ENCODE results near the gene ZNF556. TPM values are rescaled to one million over a fixed set of nuclear protein-coding genes. Genes with fewer than 3 reads are reported as not detected.

The ZNF556 gene
- total and polyA plus RNA-seq, 2 donors from 2014 or later = 0.56 to 0.76 TPM

DNA sequence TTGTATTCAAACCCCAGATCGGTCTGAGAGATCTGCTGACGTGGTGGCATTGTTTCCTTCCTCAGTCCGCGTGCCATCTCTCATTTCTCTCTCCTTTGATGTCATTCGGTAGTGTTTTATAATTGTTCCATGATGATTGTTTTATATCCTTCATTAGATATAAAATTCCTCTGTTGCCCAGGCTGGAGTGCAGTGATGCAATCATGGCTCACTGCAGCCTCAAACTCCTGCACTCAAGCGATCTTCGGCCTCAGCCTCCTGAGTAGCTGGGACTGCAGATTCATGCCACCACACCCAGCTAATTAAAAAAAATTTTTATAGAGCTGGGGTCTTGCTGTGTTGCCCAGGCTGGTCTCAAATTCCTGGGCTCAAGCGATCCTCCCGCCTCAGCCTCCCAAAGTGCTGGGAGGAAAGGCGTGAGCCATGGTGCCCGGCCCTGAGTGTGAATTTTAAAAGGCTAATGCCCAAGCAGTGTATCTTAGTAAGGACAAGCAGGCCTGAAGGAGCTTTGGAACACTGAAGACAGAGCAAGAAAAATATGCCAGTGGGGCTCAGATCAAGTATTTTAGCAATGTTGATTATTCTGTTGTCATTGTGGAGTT, 38.9 kb downstream of the ZNF556 start:
- intact Hi-C loops (cut with DNase I) = no loop called here
- no peak for TF ChIP-seq CTCF (IDR thresholded peaks at IDR 0.05; ENCODE audit: borderline replicate concordance, extremely low read depth, insufficient read depth)
- H3K4me1 ChIP-seq (ENCODE audit: control insufficient read depth in 2 of 3, insufficient read depth in 2 of 3, low read depth in 1 of 3, low read length in 3 of 3) = peaks cover 0 to 2% (median 0%) of the 10 kb centered on the region in 3 donors
- H3K27me3 ChIP-seq (ENCODE audit: control insufficient read depth, insufficient read depth, low read length) = no peaks in the 10 kb centered on the region
- DNase-seq (no peak), FAIRE-seq (no peak)
- no peak overlapping the region for H3K9ac ChIP-seq (ENCODE audit: low read length in 3 of 3)
- no peaks in the 10 kb centered on the region for H3K9me3 ChIP-seq (ENCODE audit: control insufficient read depth in 2 of 3, insufficient read depth in 1 of 3, low read length in 3 of 3)
- no peak overlapping the region for H3K4me3 ChIP-seq (ENCODE audit: low read length in 3 of 3)
- no peaks in the 10 kb centered on the region for H3K36me3 ChIP-seq (ENCODE audit: control insufficient read depth in 2 of 3, insufficient read depth in 3 of 3, low read length in 3 of 3)
- H3K27ac ChIP-seq (ENCODE audit: low read depth in 2 of 2, low read length in 2 of 2) = no peak overlapping the region

DNA sequence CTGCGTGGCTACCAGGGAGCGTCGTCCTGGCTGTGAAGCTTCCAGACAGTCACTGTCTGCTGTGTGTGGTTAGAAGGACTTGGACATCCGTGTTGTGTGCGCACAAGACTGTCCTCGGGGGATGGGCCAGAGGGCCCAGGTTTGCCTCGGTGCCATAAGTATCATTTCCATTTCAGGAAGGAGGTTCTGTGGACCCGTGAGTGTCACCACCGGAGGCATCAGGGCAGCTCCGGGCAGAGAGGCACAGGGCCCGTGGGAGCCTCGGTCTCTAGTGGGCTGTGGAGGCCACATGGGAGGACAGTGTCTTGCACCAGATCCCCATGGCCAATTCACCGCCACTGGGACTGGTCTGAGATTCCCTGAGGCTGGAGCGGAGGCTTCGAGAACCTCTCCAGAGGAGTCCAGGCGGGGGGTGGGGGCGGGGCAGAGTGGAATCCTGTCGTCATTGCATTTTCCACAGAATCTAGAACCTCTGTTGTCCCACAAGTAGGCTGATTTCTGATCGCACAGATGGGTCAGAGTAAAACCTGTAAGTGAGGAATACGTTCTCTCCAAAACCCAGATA, 39.6 kb downstream of the ZNF556 start:
- Histone ChIP-seq H3K36me3 (ENCODE audit: control insufficient read depth in 2 of 3, insufficient read depth in 3 of 3, low read length in 3 of 3) (no peaks in the 10 kb centered on the region), H3K27me3 (ENCODE audit: control insufficient read depth, insufficient read depth, low read length) (no peaks in the 10 kb centered on the region), H3K9ac (ENCODE audit: low read length in 3 of 3) (no peak overlapping the region), H3K9me3 (ENCODE audit: control insufficient read depth in 2 of 3, insufficient read depth in 1 of 3, low read length in 3 of 3) (no peaks in the 10 kb centered on the region), H3K27ac (ENCODE audit: low read depth in 2 of 2, low read length in 2 of 2) (no peak overlapping the region), H3K4me3 (ENCODE audit: low read length in 3 of 3) (no peak overlapping the region), H3K4me1 (ENCODE audit: control insufficient read depth in 2 of 3, insufficient read depth in 2 of 3, low read depth in 1 of 3, low read length in 3 of 3) (peaks cover 0 to 2% (median 0%) of the 10 kb centered on the region in 3 donors)
- DNase-seq (no peak), FAIRE-seq (no peak)
- no peak for TF ChIP-seq CTCF (IDR thresholded peaks at IDR 0.05; ENCODE audit: borderline replicate concordance, extremely low read depth, insufficient read depth)
- intact Hi-C loops (cut with DNase I) = no loop called here

DNA sequence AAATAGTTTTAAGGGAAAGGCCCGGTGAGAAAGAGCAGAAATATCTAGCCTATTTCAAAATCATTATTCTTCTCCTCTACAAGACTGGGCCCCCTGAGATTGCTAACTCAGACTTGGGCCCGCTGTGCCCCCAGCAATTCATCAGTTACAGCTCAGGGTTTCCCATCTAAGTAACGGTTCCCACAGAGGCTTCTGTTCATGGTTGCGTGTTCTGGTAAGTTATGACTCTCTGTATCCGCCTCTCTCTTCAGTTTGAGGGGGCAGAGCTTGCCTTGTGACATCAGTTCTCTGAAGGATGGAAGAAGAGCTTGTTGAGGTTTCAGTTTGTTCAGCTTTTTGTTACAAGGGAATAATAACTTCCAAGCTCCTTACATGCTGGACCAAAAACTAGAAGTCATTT, 45.2 kb downstream of the ZNF556 start:
- H3K9me3 ChIP-seq (ENCODE audit: control insufficient read depth in 2 of 3, insufficient read depth in 1 of 3, low read length in 3 of 3) = peaks cover 0 to 7% (median 4%) of the 10 kb centered on the region in 3 donors
- no peak for DNase-seq
- no peak for TF ChIP-seq CTCF (IDR thresholded peaks at IDR 0.05; ENCODE audit: borderline replicate concordance, extremely low read depth, insufficient read depth)
- H3K36me3 ChIP-seq (ENCODE audit: control insufficient read depth in 2 of 3, insufficient read depth in 3 of 3, low read length in 3 of 3) = peaks cover 4 to 10% (median 7%) of the 10 kb centered on the region in 3 donors
- no peak overlapping the region for H3K27ac ChIP-seq (ENCODE audit: low read depth in 2 of 2, low read length in 2 of 2)
- H3K4me1 ChIP-seq (ENCODE audit: control insufficient read depth in 2 of 3, insufficient read depth in 2 of 3, low read depth in 1 of 3, low read length in 3 of 3) = no peaks in the 10 kb centered on the region
- FAIRE-seq = no peak
- H3K4me3 ChIP-seq (ENCODE audit: low read length in 3 of 3) = no peak overlapping the region
- H3K9ac ChIP-seq (ENCODE audit: low read length in 3 of 3) = no peak overlapping the region
- intact Hi-C loops (cut with DNase I) = no loop called here
- H3K27me3 ChIP-seq (ENCODE audit: control insufficient read depth, insufficient read depth, low read length) = no peaks in the 10 kb centered on the region
